SU-DHL-6 (cell line): ENCODE measurements around the gene OR2L8.

ENCODE experiments used
- CTCF ChIP-seq: fragments of 200-600 bp; sonication (generic); IDR thresholded peaks from one replicate; pipeline ENCODE4 v1.5.1; 2017; ENCODE audit warnings: antibody characterized with exemption, mild to moderate bottlenecking, low read length, moderate library complexity; ENCODE audit not compliant: insufficient read depth, poor library complexity, severe bottlenecking
- EZH2phosphoT487 ChIP-seq: fragments of 200-600 bp; sonication (generic), shearing (Covaris generic); conservative IDR thresholded peaks from 2 replicates; pipeline ENCODE4 v1.6.1; 2018; ENCODE audit warnings: mild to moderate bottlenecking, antibody characterized with exemption, low read length, moderate library complexity, mixed read lengths

DNA sequence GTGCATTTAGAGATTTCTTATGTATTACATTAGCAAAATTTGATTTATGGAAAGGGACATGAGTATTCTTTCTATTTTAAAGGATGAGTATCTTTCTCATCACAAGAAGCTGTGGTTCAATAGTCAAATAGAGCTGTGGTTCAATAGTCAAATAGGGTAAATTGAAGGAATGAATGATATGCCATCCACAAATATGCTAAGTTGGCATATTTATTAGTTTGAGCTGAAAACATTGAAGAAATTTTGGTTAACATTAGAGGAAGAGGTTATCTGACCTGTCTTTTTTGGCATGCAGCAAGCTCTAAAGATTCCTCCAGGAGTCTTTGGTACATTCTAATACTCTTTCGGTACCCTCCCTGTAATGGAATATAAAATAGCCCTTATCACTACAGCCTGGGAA, 4.8 kb downstream of the OR2L8 start:
- TF ChIP-seq CTCF = no peak
- no peak for TF ChIP-seq EZH2phosphoT487
